Epithelial cell of esophagus (primary cell): ENCODE measurements around the gene TRIML2.

Experiments used
- DNase-seq: peaks from one replicate; pipeline ENCODE4 v3.0.0; 2010; ENCODE audit warnings: low read depth
- H3K4me3 ChIP-seq: 2 replicates; pipeline ENCODE4 v1.5.1; 2011; ENCODE audit warnings: mild to moderate bottlenecking, low read length, control low read depth
- TF ChIP-seq, protein P1 (sequence below): IDR thresholded peaks from 2 replicates; pipeline ENCODE4 v1.5.1; 2011; ENCODE audit warnings: low read depth, mild to moderate bottlenecking, low read length, control low read depth, inconsistent platforms; ENCODE audit not compliant: insufficient read depth; ENCODE audit errors: missing control alignments

Gene TRIML2

GRCh38 chr4:188109157-188109755, at the start of gene TRIML2:
TSS of gene TRIML2 (minus strand) at chr4:188109603. CDS start at chr4:188105368, 4,235 bp downstream.
- H3K4me3 ChIP-seq, result no peak within 1 kb of the TSS
- TF ChIP-seq, protein P1, sequence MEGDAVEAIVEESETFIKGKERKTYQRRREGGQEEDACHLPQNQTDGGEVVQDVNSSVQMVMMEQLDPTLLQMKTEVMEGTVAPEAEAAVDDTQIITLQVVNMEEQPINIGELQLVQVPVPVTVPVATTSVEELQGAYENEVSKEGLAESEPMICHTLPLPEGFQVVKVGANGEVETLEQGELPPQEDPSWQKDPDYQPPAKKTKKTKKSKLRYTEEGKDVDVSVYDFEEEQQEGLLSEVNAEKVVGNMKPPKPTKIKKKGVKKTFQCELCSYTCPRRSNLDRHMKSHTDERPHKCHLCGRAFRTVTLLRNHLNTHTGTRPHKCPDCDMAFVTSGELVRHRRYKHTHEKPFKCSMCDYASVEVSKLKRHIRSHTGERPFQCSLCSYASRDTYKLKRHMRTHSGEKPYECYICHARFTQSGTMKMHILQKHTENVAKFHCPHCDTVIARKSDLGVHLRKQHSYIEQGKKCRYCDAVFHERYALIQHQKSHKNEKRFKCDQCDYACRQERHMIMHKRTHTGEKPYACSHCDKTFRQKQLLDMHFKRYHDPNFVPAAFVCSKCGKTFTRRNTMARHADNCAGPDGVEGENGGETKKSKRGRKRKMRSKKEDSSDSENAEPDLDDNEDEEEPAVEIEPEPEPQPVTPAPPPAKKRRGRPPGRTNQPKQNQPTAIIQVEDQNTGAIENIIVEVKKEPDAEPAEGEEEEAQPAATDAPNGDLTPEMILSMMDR, result no peak
- peak; percentile 36 for DNase-seq

DNA sequence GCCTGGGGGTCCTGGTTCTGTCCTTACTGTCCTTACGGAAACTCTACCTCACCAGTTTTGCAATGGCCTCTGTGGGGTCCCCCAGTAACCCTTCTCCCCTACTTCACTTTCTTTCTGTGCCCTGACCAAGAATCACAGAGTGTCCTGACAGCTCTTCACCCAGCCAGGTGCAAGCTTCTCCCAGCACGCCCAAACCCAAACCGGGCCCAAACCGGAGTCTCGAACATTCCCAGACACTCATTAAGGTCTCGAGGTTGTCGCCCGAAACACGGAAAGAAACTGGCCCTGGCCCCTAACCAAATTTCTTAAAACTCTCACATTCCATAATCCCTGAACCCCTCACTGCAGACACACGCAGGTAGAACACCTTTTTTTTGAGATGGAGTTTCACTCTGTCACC, 48.9 kb upstream of the TRIML2 start:
- H3K4me3 ChIP-seq, result no peak overlapping the region
- no peak for DNase-seq
- TF ChIP-seq, protein P1, result no peak

GRCh38 chr4:188154668-188155405, 45.4 kb upstream of the TRIML2 start:
- TF ChIP-seq, protein P1, result no peak
- no peak overlapping the region for H3K4me3 ChIP-seq
- no peak for DNase-seq

- no peak for DNase-seq
- TF ChIP-seq, protein P1, result no peak
- no peak overlapping the region for H3K4me3 ChIP-seq
These were observed 38.4 kb upstream of the TRIML2 start for GRCh38 chr4:188147776-188148175.

- no peak for DNase-seq
- no peak overlapping the region for H3K4me3 ChIP-seq
- TF ChIP-seq, protein P1, result no peak
These were observed 37.8 kb upstream of the TRIML2 start for GRCh38 chr4:188147176-188147575.

DNA sequence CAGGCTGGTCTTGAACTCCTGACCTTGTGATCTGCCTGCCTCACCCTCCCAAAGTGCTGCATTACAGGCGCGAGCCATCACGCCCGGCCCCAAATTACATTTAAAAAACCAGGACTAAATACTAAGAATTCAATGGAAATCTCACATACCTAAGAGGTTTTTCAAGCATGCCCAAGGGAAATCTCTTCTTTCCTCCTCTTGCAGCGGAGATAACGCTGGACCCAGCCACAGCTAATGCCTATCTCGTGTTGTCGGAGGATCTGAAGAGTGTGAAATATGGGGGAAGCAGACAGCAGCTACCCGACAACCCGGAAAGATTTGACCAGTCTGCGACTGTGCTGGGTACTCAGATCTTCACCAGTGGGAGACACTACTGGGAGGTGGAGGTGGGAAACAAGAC, 37.2 kb upstream of the TRIML2 start:
- TF ChIP-seq, protein P1, result no peak
- DNase-seq, result no peak
- no peak overlapping the region for H3K4me3 ChIP-seq
